Left hindlimb (tissue), 1 donor: ENCODE measurements around the gene HOXD9.

Source experiments
- DNase-seq: peaks from one replicate; pipeline ENCODE4 v3.0.0-alpha.2; 2018

HOXD9 gene

GRCh38 chr2:176172007-176172894 lies 49.7 kb downstream of the HOXD9 start:
- peak; percentile 20 for DNase-seq

- DNase-seq: no peak
These were observed 50.5 kb downstream of the HOXD9 start for GRCh38 chr2:176172895-176173566.

DNA sequence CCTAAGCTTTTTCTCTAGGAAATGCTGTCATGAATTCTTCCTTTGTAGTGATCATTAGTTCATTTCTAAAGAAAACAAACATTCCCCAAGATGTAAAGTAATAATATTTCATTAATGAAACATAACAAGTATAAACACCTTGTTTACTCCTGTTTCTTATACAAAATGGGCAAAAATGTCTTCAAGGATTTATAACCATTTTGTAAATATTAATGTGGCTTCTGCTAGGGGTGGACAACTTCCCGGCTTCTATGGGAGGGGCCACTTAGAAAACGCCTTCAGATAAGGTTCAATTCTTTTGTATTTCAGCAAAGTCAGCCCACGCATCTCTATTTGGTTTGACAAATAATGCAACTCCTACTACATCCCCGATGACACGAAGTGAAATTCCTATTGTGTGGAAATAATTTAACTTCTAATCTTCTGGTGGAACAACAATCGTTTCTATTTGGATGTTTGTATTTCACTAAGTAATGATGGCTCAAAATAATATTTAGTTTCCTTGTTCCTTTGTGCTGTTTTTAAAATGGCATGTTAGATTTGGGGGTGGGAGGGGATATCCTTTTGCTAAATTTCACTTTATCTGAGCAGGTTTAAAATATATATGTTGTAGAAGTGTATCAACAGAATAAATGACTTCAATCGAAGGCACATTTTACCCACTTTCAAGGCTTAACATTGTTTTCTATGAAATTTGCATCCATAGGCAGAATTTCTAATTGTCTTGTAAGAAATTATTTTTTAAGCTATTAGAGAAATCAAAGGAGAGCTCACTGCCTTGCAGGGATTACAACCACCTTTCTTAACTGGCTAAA lies 51.3 kb downstream of the HOXD9 start:
- DNase-seq: no peak

DNA sequence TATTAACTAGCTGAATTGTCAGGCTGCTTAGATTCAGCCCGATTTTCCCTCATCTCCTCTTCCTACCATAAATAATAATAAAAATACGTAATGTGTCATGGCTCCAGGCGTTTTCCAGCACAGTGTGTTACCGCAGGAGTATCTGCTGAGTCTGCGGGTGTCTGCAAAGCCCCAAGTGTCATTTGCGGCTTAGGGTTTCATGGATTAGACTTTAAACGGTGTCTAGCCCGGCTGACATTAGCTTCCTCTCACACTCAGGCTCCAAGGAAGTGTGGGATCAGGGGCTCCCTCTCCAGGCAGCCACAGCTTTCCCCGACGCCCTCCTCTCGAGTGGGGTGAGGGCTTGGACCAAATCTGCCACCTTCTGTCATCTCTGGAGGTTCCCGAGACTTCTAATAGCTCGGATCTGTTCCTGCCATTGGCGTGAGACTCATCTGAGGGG lies 51.9 kb downstream of the HOXD9 start:
- DNase-seq: no peak
